GM12878 (cell line): ENCODE results near the gene RADX.

Experiments used
- BRCA1 ChIP-seq: IDR thresholded peaks from 2 replicates; pipeline ENCODE4 v1.6.1; 2011; ENCODE audit warnings: low read depth, low read length, improper control_type of control experiment
- CBX3 ChIP-seq: fragments of 200-600 bp; sonication (generic); IDR thresholded peaks from 2 replicates; pipeline ENCODE4 v1.6.1; 2016; ENCODE audit warnings: low read depth, borderline replicate concordance
- NFXL1 ChIP-seq: fragments of 450-650 bp; IDR thresholded peaks from 2 replicates; pipeline ENCODE4 v1.6.1; 2017; ENCODE audit warnings: antibody characterized with exemption, mild to moderate bottlenecking, borderline replicate concordance
- SIN3A ChIP-seq: IDR thresholded peaks from 2 replicates; pipeline ENCODE4 v1.6.1; 2012; ENCODE audit warnings: low read depth, low read length, improper control_type of control experiment
- TF ChIP-seq, protein P1 (sequence below), 3 experiments: IDR thresholded peaks in 2 of 3; conservative IDR thresholded peaks in 1 of 3; 2 replicates each; pipeline ENCODE4 v1.5.1; 2011; ENCODE audit warnings: low read depth in 3 of 3, low read length in 3 of 3, mild to moderate bottlenecking in 3 of 3, control low read depth in 2 of 3, moderate library complexity in 2 of 3, inconsistent platforms in 1 of 3, mixed read lengths in 1 of 3; ENCODE audit not compliant: control insufficient read depth in 2 of 3, insufficient read depth in 1 of 3; ENCODE audit errors: extremely low read depth in 1 of 3
- TF ChIP-seq, protein P2 (sequence below): IDR thresholded peaks from 2 replicates; pipeline ENCODE4 v1.6.1; 2011; ENCODE audit warnings: mild to moderate bottlenecking, low read depth, low read length, moderate library complexity; ENCODE audit not compliant: insufficient replicate concordance

DNA sequence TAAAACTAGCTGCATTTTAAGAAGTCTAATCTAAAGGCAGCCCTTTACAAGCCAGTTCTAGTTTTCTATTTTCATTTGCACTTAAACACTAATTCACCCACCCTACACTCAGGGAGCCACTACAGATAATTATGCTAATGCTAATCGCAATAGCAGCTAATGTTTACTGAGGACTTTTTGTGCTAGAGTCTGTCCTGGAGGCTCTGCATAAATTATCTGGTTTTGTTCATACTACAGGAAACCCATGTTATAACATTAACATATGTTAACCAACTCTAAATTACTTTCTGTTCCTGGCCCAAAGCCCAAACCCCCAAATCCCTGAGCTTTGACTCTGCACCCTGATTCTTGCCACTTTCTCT, 480 bp upstream of the RADX start:
- TF ChIP-seq, protein P1, sequence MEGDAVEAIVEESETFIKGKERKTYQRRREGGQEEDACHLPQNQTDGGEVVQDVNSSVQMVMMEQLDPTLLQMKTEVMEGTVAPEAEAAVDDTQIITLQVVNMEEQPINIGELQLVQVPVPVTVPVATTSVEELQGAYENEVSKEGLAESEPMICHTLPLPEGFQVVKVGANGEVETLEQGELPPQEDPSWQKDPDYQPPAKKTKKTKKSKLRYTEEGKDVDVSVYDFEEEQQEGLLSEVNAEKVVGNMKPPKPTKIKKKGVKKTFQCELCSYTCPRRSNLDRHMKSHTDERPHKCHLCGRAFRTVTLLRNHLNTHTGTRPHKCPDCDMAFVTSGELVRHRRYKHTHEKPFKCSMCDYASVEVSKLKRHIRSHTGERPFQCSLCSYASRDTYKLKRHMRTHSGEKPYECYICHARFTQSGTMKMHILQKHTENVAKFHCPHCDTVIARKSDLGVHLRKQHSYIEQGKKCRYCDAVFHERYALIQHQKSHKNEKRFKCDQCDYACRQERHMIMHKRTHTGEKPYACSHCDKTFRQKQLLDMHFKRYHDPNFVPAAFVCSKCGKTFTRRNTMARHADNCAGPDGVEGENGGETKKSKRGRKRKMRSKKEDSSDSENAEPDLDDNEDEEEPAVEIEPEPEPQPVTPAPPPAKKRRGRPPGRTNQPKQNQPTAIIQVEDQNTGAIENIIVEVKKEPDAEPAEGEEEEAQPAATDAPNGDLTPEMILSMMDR (IDR thresholded peaks at IDR 0.05 in 2 of 3, conservative IDR thresholded peaks at IDR 0.05 in 1 of 3; ENCODE audit: control insufficient read depth in 2 of 3, extremely low read depth in 1 of 3, insufficient read depth in 1 of 3, low read depth in 3 of 3, low read length in 3 of 3): no peak
- TF ChIP-seq NFXL1: no peak
- no peak for TF ChIP-seq SIN3A
- no peak for TF ChIP-seq BRCA1
- TF ChIP-seq CBX3: no peak
- TF ChIP-seq, protein P2, sequence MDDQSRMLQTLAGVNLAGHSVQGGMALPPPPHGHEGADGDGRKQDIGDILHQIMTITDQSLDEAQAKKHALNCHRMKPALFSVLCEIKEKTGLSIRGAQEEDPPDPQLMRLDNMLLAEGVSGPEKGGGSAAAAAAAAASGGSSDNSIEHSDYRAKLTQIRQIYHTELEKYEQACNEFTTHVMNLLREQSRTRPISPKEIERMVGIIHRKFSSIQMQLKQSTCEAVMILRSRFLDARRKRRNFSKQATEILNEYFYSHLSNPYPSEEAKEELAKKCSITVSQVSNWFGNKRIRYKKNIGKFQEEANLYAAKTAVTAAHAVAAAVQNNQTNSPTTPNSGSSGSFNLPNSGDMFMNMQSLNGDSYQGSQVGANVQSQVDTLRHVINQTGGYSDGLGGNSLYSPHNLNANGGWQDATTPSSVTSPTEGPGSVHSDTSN: no peak
